ENCODE measurements around the gene SLC35A1. TPM values are rescaled to one million over a fixed set of nuclear protein-coding genes. Genes with fewer than 3 reads are reported as not detected.

SLC35A1 gene
- total RNA-seq, 1 experiment from 2014 or later, result 6.4 TPM

DNA sequence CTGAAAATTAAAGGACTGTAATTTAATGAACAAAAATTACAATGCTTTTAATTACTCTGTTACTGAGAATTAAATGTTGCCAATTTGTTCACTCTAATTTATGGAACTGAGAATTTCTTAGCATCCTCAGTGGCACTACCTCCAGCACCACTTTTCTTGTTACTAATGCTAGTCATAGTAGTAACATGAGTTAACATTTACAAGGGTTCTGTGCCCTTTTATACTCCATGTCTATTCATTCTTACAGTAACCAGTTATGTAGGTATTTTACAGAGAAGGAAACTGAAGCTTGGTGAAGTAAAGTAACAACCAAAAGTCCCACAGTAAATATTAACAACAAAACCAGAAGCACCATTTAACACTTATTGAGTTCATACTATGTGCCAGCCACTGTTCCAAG lies 82.7 kb downstream of the SLC35A1 start (continued):
- TF ChIP-seq, protein P1, sequence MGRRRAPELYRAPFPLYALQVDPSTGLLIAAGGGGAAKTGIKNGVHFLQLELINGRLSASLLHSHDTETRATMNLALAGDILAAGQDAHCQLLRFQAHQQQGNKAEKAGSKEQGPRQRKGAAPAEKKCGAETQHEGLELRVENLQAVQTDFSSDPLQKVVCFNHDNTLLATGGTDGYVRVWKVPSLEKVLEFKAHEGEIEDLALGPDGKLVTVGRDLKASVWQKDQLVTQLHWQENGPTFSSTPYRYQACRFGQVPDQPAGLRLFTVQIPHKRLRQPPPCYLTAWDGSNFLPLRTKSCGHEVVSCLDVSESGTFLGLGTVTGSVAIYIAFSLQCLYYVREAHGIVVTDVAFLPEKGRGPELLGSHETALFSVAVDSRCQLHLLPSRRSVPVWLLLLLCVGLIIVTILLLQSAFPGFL (CRISPR knock-in tag; IDR thresholded peaks at IDR 0.05; ENCODE audit: borderline replicate concordance), result no peak
- no peak for TF ChIP-seq FOXP4 (CRISPR knock-in tag; IDR thresholded peaks at IDR 0.05)
- no peak for TF ChIP-seq PRDM15 (CRISPR knock-in tag; IDR thresholded peaks at IDR 0.05)

DNA sequence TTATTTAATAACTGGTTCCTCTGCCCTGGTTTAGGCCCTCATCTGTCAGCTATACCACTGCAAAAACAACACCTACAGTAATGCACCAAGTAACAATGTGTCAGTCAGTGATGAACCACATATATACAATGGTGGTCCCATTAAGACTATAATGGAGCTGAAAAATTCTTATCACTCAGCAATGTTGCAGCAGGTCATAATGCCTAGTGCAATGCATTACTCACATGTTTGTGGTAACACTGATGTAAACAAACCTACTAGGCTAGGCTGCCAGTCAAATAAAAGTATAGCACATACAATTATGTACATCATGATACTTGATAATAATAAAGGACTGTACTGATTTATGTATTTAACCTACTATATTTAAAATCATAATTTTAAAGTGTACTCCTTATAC lies 85.7 kb downstream of the SLC35A1 start:
- POLR2A ChIA-PET, result no interaction called here
- H3K36me3 Mint-ChIP-seq, result peaks cover 39% of the 10 kb centered on the region

More for the DNA sequence above, 85.7 kb downstream of the SLC35A1 start:
- no peaks in the 10 kb centered on the region for H3K27me3 Mint-ChIP-seq (ENCODE audit: low read depth)
- no peak for DNase-seq (ENCODE audit: low spot score)
- ATAC-seq, result no peak
- H3K4me1 Mint-ChIP-seq, result peaks cover 5% of the 10 kb centered on the region
- no peaks in the 10 kb centered on the region for H3K9me3 Mint-ChIP-seq
- CTCF ChIA-PET, result no interaction called here
- H3K27ac Mint-ChIP-seq, result no peak overlapping the region
- TF ChIP-seq GRHL2 (CRISPR knock-in tag; IDR thresholded peaks at IDR 0.05; ENCODE audit: insufficient replicate concordance, severe bottlenecking) (no peak), FOXP4 (CRISPR knock-in tag; IDR thresholded peaks at IDR 0.05) (no peak), CBFB (CRISPR knock-in tag; IDR thresholded peaks at IDR 0.05; ENCODE audit: low read depth) (no peak), NFYB (CRISPR knock-in tag; conservative IDR thresholded peaks at IDR 0.05; ENCODE audit: low read depth) (no peak), KAT7 (CRISPR knock-in tag; IDR thresholded peaks at IDR 0.05; ENCODE audit: borderline replicate concordance) (no peak), OVOL2 (CRISPR knock-in tag; IDR thresholded peaks at IDR 0.05; ENCODE audit: borderline replicate concordance) (no peak), EMX1 (CRISPR knock-in tag; IDR thresholded peaks at IDR 0.05) (no peak), ZNF532 (CRISPR knock-in tag; IDR thresholded peaks at IDR 0.05; ENCODE audit: borderline replicate concordance) (no peak)
- TF ChIP-seq, protein P2, sequence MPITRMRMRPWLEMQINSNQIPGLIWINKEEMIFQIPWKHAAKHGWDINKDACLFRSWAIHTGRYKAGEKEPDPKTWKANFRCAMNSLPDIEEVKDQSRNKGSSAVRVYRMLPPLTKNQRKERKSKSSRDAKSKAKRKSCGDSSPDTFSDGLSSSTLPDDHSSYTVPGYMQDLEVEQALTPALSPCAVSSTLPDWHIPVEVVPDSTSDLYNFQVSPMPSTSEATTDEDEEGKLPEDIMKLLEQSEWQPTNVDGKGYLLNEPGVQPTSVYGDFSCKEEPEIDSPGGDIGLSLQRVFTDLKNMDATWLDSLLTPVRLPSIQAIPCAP (CRISPR knock-in tag; IDR thresholded peaks at IDR 0.05), result no peak
- no peak overlapping the region for H3K4me3 Mint-ChIP-seq

All from WTC11 (cell line).